Hematopoietic multipotent progenitor cell treated with erythropoietin and hydrocortisone succinate and interleukin-3 and kit ligand, for 6 days (in vitro differentiated cells): ENCODE data around the gene RAD23A.
"Not testable (repeated sequence)": the region's sequence is repeated elsewhere in the genome, so short reads cannot be mapped to it uniquely, and the experiment has no call there.

Experiments used
- DNase-seq: peaks from one replicate; pipeline ENCODE4 v3.0.0-alpha.2; 2015

RAD23A gene

GRCh38 chr19:12955996-12956395 is 10.3 kb downstream of the RAD23A start:
- DNase-seq, result no peak

GRCh38 chr19:12956446-12957388 is 11.1 kb downstream of the RAD23A start, which contains the start of gene GADD45GIP1:
Gene GADD45GIP1, minus strand, starts transcription at chr19:12957223. Its CDS starts 11 bp downstream, at chr19:12957212.
- peak; percentile 92 for DNase-seq

GRCh38 chr19:12957389-12957952 is 11.8 kb downstream of the RAD23A start:
- not testable (repeated sequence) for DNase-seq

GRCh38 chr19:12959481-12959880 is 13.8 kb downstream of the RAD23A start:
- no peak for DNase-seq

- DNase-seq, result peak; percentile 89
Measured at GRCh38 chr19:12965017-12965811, 19.6 kb downstream of the RAD23A start.

GRCh38 chr19:12965812-12966135 is 20.1 kb downstream of the RAD23A start:
- DNase-seq, result no peak

GRCh38 chr19:12967907-12968306 is 22.2 kb downstream of the RAD23A start:
- no peak for DNase-seq

GRCh38 chr19:12969292-12969988 is 23.8 kb downstream of the RAD23A start, which contains the start of gene DAND5:
Gene DAND5, plus strand, starts transcription at chr19:12969576. Its CDS starts 85 bp downstream, at chr19:12969661.
- DNase-seq, result peak; percentile 62

- DNase-seq, result no peak
Measured at GRCh38 chr19:12970070-12970820, 24.6 kb downstream of the RAD23A start.

GRCh38 chr19:12973236-12973635 is 27.6 kb downstream of the RAD23A start:
- no peak for DNase-seq

GRCh38 chr19:12974301-12975220 is 28.9 kb downstream of the RAD23A start:
- peak; percentile 74 for DNase-seq

GRCh38 chr19:12975221-12975741 is 29.6 kb downstream of the RAD23A start:
- no peak for DNase-seq

- not testable (repeated sequence) for DNase-seq
Measured at GRCh38 chr19:12976109-12976508, 30.4 kb downstream of the RAD23A start.

- no peak for DNase-seq
Measured at GRCh38 chr19:12979974-12980373, 34.3 kb downstream of the RAD23A start.

- no peak for DNase-seq
Measured at GRCh38 chr19:12982648-12983047, 37.0 kb downstream of the RAD23A start.

- no peak for DNase-seq
Measured at GRCh38 chr19:12983091-12983490, 37.4 kb downstream of the RAD23A start.

- peak; percentile 83 for DNase-seq
Measured at GRCh38 chr19:12983542-12984142, 38.0 kb downstream of the RAD23A start.

- peak; percentile 46 for DNase-seq
Measured at GRCh38 chr19:12984143-12984627, 38.5 kb downstream of the RAD23A start.

GRCh38 chr19:12984683-12985048 is 39.0 kb downstream of the RAD23A start:
- DNase-seq, result no peak
